ENCODE results near the gene SLC23A3. TPM values are rescaled to one million over a fixed set of nuclear protein-coding genes. Genes with fewer than 3 reads are reported as not detected.
A peak's percentile ranks its signal among the peaks of the same experiment; 100 is the strongest.

SLC23A3 gene
- total and polyA plus RNA-seq, 4 donors: 0.23 to 2.4 (median 0.66) TPM

DNA sequence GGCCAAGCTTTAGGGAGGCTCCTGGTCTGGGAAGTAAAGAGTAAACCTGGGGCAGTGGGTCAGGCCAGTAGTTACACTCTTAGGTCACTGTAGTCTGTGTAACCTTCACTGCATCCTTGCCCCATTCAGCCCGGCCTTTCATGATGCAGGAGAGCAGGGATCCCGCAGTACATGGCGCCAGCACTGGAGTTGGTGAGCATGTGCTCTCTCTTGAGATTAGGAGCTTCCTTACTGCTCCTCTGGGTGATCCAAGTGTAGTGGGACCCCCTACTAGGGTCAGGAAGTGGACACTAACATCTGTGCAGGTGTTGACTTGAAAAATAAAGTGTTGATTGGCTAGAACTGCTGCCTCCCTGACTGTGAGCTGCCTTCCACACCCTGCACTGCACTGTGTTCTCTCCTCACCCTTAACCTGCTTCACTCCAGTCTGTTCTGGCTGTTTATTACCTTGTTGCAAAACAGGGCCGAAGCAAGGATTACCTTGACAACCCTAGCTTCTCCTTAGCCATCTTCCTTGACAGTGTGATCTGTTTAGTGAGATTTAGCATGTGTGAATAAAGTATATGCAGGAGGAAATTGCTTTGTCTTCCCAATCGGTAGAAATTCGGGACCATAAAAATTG, 13.4 kb upstream of the SLC23A3 start:
- peak; percentile 30 for DNase-seq (ENCODE audit: low spot score)
- peaks cover 16 to 48% (median 38%) of the 10 kb centered on the region in 4 donors for H3K36me3 ChIP-seq (ENCODE audit: control insufficient read depth in 4 of 4, insufficient read depth in 3 of 4, low read depth in 1 of 4, low read length in 3 of 4)
- WGBS: 87% methylated on average over 6 of the region's 6 CpGs
- no peaks in the 10 kb centered on the region for H3K9me3 ChIP-seq (ENCODE audit: control insufficient read depth in 4 of 4, low read length in 3 of 4)
- H3K9ac ChIP-seq (ENCODE audit: low read depth in 1 of 2, low read length in 2 of 2): no peak overlapping the region
- H3K4me3 ChIP-seq (ENCODE audit: low read depth in 1 of 3, low read length in 3 of 3): no peak overlapping the region
- H3K4me1 ChIP-seq (ENCODE audit: control insufficient read depth in 4 of 4, insufficient read depth in 4 of 4, low read length in 3 of 4): peaks cover 0 to 15% (median 12%) of the 10 kb centered on the region in 4 donors
- H3K27me3 ChIP-seq (ENCODE audit: control insufficient read depth in 4 of 4, insufficient read depth in 4 of 4, low read length in 3 of 4): no peaks in the 10 kb centered on the region
- TF ChIP-seq HNF4G (IDR thresholded peaks at IDR 0.05): no peak
- TF ChIP-seq RAD21 (IDR thresholded peaks at IDR 0.05): no peak
- no peak for TF ChIP-seq RXRA (IDR thresholded peaks at IDR 0.05)
- TF ChIP-seq, protein P1, sequence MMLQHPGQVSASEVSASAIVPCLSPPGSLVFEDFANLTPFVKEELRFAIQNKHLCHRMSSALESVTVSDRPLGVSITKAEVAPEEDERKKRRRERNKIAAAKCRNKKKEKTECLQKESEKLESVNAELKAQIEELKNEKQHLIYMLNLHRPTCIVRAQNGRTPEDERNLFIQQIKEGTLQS (IDR thresholded peaks at IDR 0.05): no peak
- TF ChIP-seq, protein P2, sequence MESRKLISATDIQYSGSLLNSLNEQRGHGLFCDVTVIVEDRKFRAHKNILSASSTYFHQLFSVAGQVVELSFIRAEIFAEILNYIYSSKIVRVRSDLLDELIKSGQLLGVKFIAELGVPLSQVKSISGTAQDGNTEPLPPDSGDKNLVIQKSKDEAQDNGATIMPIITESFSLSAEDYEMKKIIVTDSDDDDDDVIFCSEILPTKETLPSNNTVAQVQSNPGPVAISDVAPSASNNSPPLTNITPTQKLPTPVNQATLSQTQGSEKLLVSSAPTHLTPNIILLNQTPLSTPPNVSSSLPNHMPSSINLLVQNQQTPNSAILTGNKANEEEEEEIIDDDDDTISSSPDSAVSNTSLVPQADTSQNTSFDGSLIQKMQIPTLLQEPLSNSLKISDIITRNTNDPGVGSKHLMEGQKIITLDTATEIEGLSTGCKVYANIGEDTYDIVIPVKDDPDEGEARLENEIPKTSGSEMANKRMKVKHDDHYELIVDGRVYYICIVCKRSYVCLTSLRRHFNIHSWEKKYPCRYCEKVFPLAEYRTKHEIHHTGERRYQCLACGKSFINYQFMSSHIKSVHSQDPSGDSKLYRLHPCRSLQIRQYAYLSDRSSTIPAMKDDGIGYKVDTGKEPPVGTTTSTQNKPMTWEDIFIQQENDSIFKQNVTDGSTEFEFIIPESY (IDR thresholded peaks at IDR 0.05): no peak
- no peak for TF ChIP-seq TAF1 (conservative IDR thresholded peaks at IDR 0.05)
- TF ChIP-seq FOXA1 (IDR thresholded peaks at IDR 0.05): no peak
- no peak for TF ChIP-seq SP1 (IDR thresholded peaks at IDR 0.05)
- no peak for TF ChIP-seq JUND (IDR thresholded peaks at IDR 0.05)
- TF ChIP-seq FOXA2 (IDR thresholded peaks at IDR 0.05): no peak
- TF ChIP-seq GABPA (IDR thresholded peaks at IDR 0.05 in 1 of 2, conservative IDR thresholded peaks at IDR 0.05 in 1 of 2): no peak
- TF ChIP-seq, protein P3, sequence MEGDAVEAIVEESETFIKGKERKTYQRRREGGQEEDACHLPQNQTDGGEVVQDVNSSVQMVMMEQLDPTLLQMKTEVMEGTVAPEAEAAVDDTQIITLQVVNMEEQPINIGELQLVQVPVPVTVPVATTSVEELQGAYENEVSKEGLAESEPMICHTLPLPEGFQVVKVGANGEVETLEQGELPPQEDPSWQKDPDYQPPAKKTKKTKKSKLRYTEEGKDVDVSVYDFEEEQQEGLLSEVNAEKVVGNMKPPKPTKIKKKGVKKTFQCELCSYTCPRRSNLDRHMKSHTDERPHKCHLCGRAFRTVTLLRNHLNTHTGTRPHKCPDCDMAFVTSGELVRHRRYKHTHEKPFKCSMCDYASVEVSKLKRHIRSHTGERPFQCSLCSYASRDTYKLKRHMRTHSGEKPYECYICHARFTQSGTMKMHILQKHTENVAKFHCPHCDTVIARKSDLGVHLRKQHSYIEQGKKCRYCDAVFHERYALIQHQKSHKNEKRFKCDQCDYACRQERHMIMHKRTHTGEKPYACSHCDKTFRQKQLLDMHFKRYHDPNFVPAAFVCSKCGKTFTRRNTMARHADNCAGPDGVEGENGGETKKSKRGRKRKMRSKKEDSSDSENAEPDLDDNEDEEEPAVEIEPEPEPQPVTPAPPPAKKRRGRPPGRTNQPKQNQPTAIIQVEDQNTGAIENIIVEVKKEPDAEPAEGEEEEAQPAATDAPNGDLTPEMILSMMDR (IDR thresholded peaks at IDR 0.05; ENCODE audit: low read depth, low read length, missing input control): no peak
- no peak for TF ChIP-seq HNF4A (conservative IDR thresholded peaks at IDR 0.05)
- TF ChIP-seq, protein P4, sequence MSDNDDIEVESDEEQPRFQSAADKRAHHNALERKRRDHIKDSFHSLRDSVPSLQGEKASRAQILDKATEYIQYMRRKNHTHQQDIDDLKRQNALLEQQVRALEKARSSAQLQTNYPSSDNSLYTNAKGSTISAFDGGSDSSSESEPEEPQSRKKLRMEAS (IDR thresholded peaks at IDR 0.05): no peak
- H3K27ac ChIP-seq (ENCODE audit: low read depth in 1 of 2, low read length in 2 of 2): no peak overlapping the region

DNA sequence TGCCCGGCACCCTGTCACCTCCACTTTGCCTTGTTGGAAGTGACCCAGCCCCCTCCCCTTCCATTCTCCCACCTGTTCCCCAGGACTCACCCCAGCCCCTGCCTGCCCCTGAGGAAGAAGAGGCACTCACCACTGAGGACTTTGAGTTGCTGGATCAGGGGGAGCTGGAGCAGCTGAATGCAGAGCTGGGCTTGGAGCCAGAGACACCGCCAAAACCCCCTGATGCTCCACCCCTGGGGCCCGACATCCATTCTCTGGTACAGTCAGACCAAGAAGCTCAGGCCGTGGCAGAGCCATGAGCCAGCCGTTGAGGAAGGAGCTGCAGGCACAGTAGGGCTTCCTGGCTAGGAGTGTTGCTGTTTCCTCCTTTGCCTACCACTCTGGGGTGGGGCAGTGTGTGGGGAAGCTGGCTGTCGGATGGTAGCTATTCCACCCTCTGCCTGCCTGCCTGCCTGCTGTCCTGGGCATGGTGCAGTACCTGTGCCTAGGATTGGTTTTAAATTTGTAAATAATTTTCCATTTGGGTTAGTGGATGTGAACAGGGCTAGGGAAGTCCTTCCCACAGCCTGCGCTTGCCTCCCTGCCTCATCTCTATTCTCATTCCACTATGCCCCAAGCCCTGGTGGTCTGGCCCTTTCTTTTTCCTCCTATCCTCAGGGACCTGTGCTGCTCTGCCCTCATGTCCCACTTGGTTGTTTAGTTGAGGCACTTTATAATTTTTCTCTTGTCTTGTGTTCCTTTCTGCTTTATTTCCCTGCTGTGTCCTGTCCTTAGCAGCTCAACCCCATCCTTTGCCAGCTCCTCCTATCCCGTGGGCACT, 12.7 kb upstream of the SLC23A3 start:
- Histone ChIP-seq H3K36me3 (ENCODE audit: control insufficient read depth in 4 of 4, insufficient read depth in 3 of 4, low read depth in 1 of 4, low read length in 3 of 4) (peaks cover 16 to 48% (median 38%) of the 10 kb centered on the region in 4 donors), H3K27me3 (ENCODE audit: control insufficient read depth in 4 of 4, insufficient read depth in 4 of 4, low read length in 3 of 4) (no peaks in the 10 kb centered on the region), H3K4me3 (ENCODE audit: low read depth in 1 of 3, low read length in 3 of 3) (no peak overlapping the region), H3K9me3 (ENCODE audit: control insufficient read depth in 4 of 4, low read length in 3 of 4) (no peaks in the 10 kb centered on the region), H3K9ac (ENCODE audit: low read depth in 1 of 2, low read length in 2 of 2) (no peak overlapping the region), H3K27ac (ENCODE audit: low read depth in 1 of 2, low read length in 2 of 2) (no peak overlapping the region), H3K4me1 (ENCODE audit: control insufficient read depth in 4 of 4, insufficient read depth in 4 of 4, low read length in 3 of 4) (peaks cover 0 to 15% (median 13%) of the 10 kb centered on the region in 4 donors)
- 80% methylated on average over 8 of the region's 8 CpGs for WGBS
- peak; percentile 31 for DNase-seq (ENCODE audit: low spot score)
- TF ChIP-seq, protein P2 (IDR thresholded peaks at IDR 0.05): no peak
- TF ChIP-seq, protein P3 (IDR thresholded peaks at IDR 0.05; ENCODE audit: low read depth, low read length, missing input control): no peak
- TF ChIP-seq JUND (IDR thresholded peaks at IDR 0.05): no peak
- TF ChIP-seq SP1 (IDR thresholded peaks at IDR 0.05): no peak
- TF ChIP-seq TAF1 (conservative IDR thresholded peaks at IDR 0.05): no peak
- TF ChIP-seq, protein P4 (IDR thresholded peaks at IDR 0.05): no peak
- TF ChIP-seq, protein P5, sequence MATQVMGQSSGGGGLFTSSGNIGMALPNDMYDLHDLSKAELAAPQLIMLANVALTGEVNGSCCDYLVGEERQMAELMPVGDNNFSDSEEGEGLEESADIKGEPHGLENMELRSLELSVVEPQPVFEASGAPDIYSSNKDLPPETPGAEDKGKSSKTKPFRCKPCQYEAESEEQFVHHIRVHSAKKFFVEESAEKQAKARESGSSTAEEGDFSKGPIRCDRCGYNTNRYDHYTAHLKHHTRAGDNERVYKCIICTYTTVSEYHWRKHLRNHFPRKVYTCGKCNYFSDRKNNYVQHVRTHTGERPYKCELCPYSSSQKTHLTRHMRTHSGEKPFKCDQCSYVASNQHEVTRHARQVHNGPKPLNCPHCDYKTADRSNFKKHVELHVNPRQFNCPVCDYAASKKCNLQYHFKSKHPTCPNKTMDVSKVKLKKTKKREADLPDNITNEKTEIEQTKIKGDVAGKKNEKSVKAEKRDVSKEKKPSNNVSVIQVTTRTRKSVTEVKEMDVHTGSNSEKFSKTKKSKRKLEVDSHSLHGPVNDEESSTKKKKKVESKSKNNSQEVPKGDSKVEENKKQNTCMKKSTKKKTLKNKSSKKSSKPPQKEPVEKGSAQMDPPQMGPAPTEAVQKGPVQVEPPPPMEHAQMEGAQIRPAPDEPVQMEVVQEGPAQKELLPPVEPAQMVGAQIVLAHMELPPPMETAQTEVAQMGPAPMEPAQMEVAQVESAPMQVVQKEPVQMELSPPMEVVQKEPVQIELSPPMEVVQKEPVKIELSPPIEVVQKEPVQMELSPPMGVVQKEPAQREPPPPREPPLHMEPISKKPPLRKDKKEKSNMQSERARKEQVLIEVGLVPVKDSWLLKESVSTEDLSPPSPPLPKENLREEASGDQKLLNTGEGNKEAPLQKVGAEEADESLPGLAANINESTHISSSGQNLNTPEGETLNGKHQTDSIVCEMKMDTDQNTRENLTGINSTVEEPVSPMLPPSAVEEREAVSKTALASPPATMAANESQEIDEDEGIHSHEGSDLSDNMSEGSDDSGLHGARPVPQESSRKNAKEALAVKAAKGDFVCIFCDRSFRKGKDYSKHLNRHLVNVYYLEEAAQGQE (IDR thresholded peaks at IDR 0.05): no peak
- TF ChIP-seq RAD21 (IDR thresholded peaks at IDR 0.05): no peak
- no peak for TF ChIP-seq RXRA (IDR thresholded peaks at IDR 0.05)
- no peak for TF ChIP-seq EGR1 (IDR thresholded peaks at IDR 0.05; ENCODE audit: low read depth in 2 of 2)
- no peak for TF ChIP-seq FOXA1 (IDR thresholded peaks at IDR 0.05)
